ENCODE measurements around the gene CRADD. TPM values are rescaled to one million over a fixed set of nuclear protein-coding genes. Genes with fewer than 3 reads are reported as not detected.

Gene CRADD
- total RNA-seq, 2 experiments from 2014 or later, result 5.8 to 9.2 TPM

- H3K4me3 ChIP-seq (ENCODE audit: low read length), result no peak overlapping the region
- ATAC-seq (ENCODE audit: poor library complexity) (no peak), DNase-seq (no peak)
- H3K27me3 Mint-ChIP-seq, result no peaks in the 10 kb centered on the region
- peaks cover 23% of the 10 kb centered on the region for H3K4me1 Mint-ChIP-seq (ENCODE audit: low read depth)
- peaks cover 7% of the 10 kb centered on the region for H3K9me3 Mint-ChIP-seq
- no peak overlapping the region for H3K27ac Mint-ChIP-seq
- intact Hi-C loops (cut with DNase I, micrococcal nuclease), result no loop called here
- no peaks in the 10 kb centered on the region for H3K36me3 ChIP-seq (ENCODE audit: insufficient read depth, low read length)
- no peaks in the 10 kb centered on the region for H3K4me1 ChIP-seq (ENCODE audit: insufficient read depth, low read length)
- peaks cover 13% of the 10 kb centered on the region for H3K36me3 Mint-ChIP-seq (ENCODE audit: low read depth)
- no peak for TF ChIP-seq CTCF (IDR thresholded peaks at IDR 0.05)
- no peaks in the 10 kb centered on the region for H3K27me3 ChIP-seq (ENCODE audit: control insufficient read depth in 1 of 2, insufficient read depth in 2 of 2, low read length in 2 of 2)
- peaks cover 7 to 12% of the 10 kb centered on the region in 2 experiments for H3K9me3 ChIP-seq (ENCODE audit: control insufficient read depth in 1 of 2, insufficient read depth in 1 of 2, low read length in 2 of 2)
- ChIA-PET CTCF (interaction anchor here (1.0 to 1.8 kb wide), 2 partner anchors 9 to 32 kb away, joined by 3 to 7 read pairs; no protein-coding TSS in a partner anchor), POLR2A (no interaction called here)
- no peak overlapping the region for H3K4me3 Mint-ChIP-seq
- no peak overlapping the region for H3K27ac ChIP-seq (ENCODE audit: low read depth in 1 of 2, low read length in 2 of 2)
These were observed 80.9 kb downstream of the CRADD start for GRCh38 chr12:93757792-93758694.

GRCh38 chr12:93758801-93759373, 81.7 kb downstream of the CRADD start:
- H3K36me3 ChIP-seq (ENCODE audit: insufficient read depth, low read length), result no peaks in the 10 kb centered on the region
- peaks cover 23% of the 10 kb centered on the region for H3K4me1 Mint-ChIP-seq (ENCODE audit: low read depth)
- no peak overlapping the region for H3K27ac Mint-ChIP-seq
- intact Hi-C loops (cut with DNase I, micrococcal nuclease), result no loop called here
- H3K9me3 Mint-ChIP-seq, result peaks cover 3% of the 10 kb centered on the region
- no peak for TF ChIP-seq CTCF (IDR thresholded peaks at IDR 0.05)
- ATAC-seq (ENCODE audit: poor library complexity), result no peak
- no peak overlapping the region for H3K27ac ChIP-seq (ENCODE audit: low read depth in 1 of 2, low read length in 2 of 2)
- no peaks in the 10 kb centered on the region for H3K27me3 Mint-ChIP-seq
- H3K4me1 ChIP-seq (ENCODE audit: insufficient read depth, low read length), result no peaks in the 10 kb centered on the region
- ChIA-PET CTCF (interaction anchor here (1.0 to 1.8 kb wide), 2 partner anchors 8 to 31 kb away, joined by 3 to 7 read pairs; no protein-coding TSS in a partner anchor), POLR2A (no interaction called here)
- peaks cover 8% of the 10 kb centered on the region for H3K36me3 Mint-ChIP-seq (ENCODE audit: low read depth)
- no peak overlapping the region for H3K4me3 Mint-ChIP-seq
- H3K4me3 ChIP-seq (ENCODE audit: low read length), result no peak overlapping the region
- H3K27me3 ChIP-seq (ENCODE audit: control insufficient read depth in 1 of 2, insufficient read depth in 2 of 2, low read length in 2 of 2), result no peaks in the 10 kb centered on the region
- H3K9me3 ChIP-seq (ENCODE audit: control insufficient read depth in 1 of 2, insufficient read depth in 1 of 2, low read length in 2 of 2), result peaks cover 3 to 8% of the 10 kb centered on the region in 2 experiments
- DNase-seq, result no peak

- ChIA-PET CTCF (no interaction called here), POLR2A (interaction anchor here (1.3 kb wide), 1 partner anchor 348 kb away, joined by 3 read pairs; no protein-coding TSS in a partner anchor)
- intact Hi-C loops (cut with DNase I, micrococcal nuclease), result loop anchor here in 1 of 2 experiments (10.0 kb wide), 1 partner anchor 315 kb away; no protein-coding TSS in a partner anchor
- H3K27me3 ChIP-seq (ENCODE audit: control insufficient read depth in 1 of 2, insufficient read depth in 2 of 2, low read length in 2 of 2), result no peaks in the 10 kb centered on the region
- DNase-seq (no peak), ATAC-seq (ENCODE audit: poor library complexity) (no peak)
- TF ChIP-seq CTCF (IDR thresholded peaks at IDR 0.05), result no peak
- peaks cover 0 to 2% of the 10 kb centered on the region in 2 experiments for H3K9me3 ChIP-seq (ENCODE audit: control insufficient read depth in 1 of 2, insufficient read depth in 1 of 2, low read length in 2 of 2)
- H3K4me3 ChIP-seq (ENCODE audit: low read length), result no peak overlapping the region
- Mint-ChIP-seq H3K4me1 (ENCODE audit: low read depth) (peaks cover 23% of the 10 kb centered on the region), H3K4me3 (no peak overlapping the region), H3K27me3 (no peaks in the 10 kb centered on the region), H3K36me3 (ENCODE audit: low read depth) (peaks cover 4% of the 10 kb centered on the region), H3K27ac (no peak overlapping the region), H3K9me3 (no peaks in the 10 kb centered on the region)
- no peak overlapping the region for H3K27ac ChIP-seq (ENCODE audit: low read depth in 1 of 2, low read length in 2 of 2)
- no peaks in the 10 kb centered on the region for H3K4me1 ChIP-seq (ENCODE audit: insufficient read depth, low read length)
- H3K36me3 ChIP-seq (ENCODE audit: insufficient read depth, low read length), result no peaks in the 10 kb centered on the region
These were observed 82.4 kb downstream of the CRADD start for GRCh38 chr12:93759512-93760081.

All from CD4-positive, alpha-beta T cell (primary cell).